Right atrium auricular region (tissue), 2 donors: Measurements from ENCODE around the gene HPS1. TPM values are rescaled to one million over a fixed set of nuclear protein-coding genes. Genes with fewer than 3 reads are reported as not detected.

Experiments
- DNase-seq: peaks from one replicate; pipeline ENCODE4 v3.0.0-alpha.2; 2019; ENCODE audit warnings: low spot score
- H3K27ac ChIP-seq, 2 donors: fragments of 200-600 bp; sonication (generic); 1 replicate in 1 of 2; 2 replicates in 1 of 2; pipeline ENCODE4 v1.5.1; 2016 to 2019
- H3K27me3 ChIP-seq, 2 donors: fragments of 200-600 bp; sonication (generic); one replicate each; pipeline versions ENCODE4 v1.5.1 to v1.6.0; 2017 to 2019
- H3K36me3 ChIP-seq: fragments of 200-600 bp; sonication (generic); one replicate; pipeline ENCODE4 v1.5.1; 2016
- H3K4me1 ChIP-seq, 2 donors: fragments of 200-600 bp; sonication (generic); one replicate each; pipeline versions ENCODE4 v1.5.1 to v1.6.0; 2017 to 2019
- H3K4me3 ChIP-seq, 2 donors: fragments of 200-600 bp; sonication (generic); 1 replicate in 1 of 2; 2 replicates in 1 of 2; pipeline ENCODE4 v1.5.1; 2017 to 2019; ENCODE audit warnings: mild to moderate bottlenecking in 1 of 2, moderate library complexity in 1 of 2
- H3K9me3 ChIP-seq, 2 donors: fragments of 200-600 bp; sonication (generic); one replicate each; pipeline ENCODE4 v1.5.1; 2019
- total RNA-seq, 2 donors: library from RNA; depleted of rRNA; stranded (reverse); fragments of >200 nt; gene quantifications; one replicate each; pipeline ENCODE4 v1.1.0, GENCODE V29; 2016
- TF ChIP-seq, protein P1 (sequence below), 2 donors: fragments of 200-600 bp; sonication (generic); IDR thresholded peaks; one replicate each; pipeline ENCODE4 v1.5.1; 2019; ENCODE audit warnings: antibody characterized with exemption in 2 of 2

Gene HPS1
- total RNA-seq, 2 donors from 2014 or later: 26.9 to 43.6 TPM

DNA sequence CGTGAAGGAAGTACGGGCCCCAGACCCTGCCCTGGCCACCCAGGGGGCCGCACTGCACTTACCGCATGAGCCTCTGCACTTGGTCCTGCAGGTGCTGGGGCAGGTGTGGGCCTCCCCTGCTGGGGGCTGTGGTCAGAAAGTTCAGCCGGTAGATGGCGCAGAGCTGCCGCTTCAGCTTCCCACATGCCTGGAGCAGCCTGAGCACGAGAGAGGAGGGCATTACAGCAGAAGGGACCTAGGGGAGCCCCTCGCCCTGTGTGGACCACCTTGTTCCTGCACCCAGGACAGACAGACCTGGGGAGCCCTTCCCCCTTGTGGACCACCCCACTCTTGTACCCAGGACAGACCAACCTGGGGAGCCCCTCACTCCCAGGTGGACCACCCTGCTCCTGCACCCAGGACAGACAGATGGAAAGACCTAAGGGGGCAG is 23.0 kb downstream of the HPS1 start:
- Histone ChIP-seq H3K27me3 (no peaks in the 10 kb centered on the region), H3K4me3 (no peak overlapping the region), H3K27ac (no peak overlapping the region), H3K36me3 (peaks cover 34% of the 10 kb centered on the region), H3K4me1 (no peaks in the 10 kb centered on the region), H3K9me3 (no peaks in the 10 kb centered on the region)
- no peak for DNase-seq
- TF ChIP-seq, protein P1, sequence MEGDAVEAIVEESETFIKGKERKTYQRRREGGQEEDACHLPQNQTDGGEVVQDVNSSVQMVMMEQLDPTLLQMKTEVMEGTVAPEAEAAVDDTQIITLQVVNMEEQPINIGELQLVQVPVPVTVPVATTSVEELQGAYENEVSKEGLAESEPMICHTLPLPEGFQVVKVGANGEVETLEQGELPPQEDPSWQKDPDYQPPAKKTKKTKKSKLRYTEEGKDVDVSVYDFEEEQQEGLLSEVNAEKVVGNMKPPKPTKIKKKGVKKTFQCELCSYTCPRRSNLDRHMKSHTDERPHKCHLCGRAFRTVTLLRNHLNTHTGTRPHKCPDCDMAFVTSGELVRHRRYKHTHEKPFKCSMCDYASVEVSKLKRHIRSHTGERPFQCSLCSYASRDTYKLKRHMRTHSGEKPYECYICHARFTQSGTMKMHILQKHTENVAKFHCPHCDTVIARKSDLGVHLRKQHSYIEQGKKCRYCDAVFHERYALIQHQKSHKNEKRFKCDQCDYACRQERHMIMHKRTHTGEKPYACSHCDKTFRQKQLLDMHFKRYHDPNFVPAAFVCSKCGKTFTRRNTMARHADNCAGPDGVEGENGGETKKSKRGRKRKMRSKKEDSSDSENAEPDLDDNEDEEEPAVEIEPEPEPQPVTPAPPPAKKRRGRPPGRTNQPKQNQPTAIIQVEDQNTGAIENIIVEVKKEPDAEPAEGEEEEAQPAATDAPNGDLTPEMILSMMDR (IDR thresholded peaks at IDR 0.05): peak in 1 of 2 donors; percentile 33

DNA sequence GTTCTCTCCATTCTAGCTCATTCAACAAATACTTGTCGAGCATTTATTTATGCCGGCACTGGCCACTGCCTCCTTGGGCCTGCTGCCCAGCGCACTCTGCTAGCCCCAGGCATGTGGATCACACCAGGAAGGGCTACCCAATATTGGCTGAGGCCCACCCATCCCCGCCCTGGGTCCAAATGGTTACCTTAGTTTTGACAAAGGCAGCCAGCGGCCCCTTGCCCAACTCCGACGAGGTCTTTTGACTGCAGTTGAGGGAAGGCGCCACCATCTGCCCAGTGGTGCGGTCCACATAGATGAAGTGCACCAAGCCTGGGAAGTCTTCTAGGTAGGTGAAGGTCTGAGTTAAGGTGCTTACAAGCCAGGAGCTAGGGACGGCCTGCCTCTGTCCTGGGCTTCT is 24.6 kb downstream of the HPS1 start:
- no peak for DNase-seq
- Histone ChIP-seq H3K4me1 (no peaks in the 10 kb centered on the region), H3K9me3 (no peaks in the 10 kb centered on the region), H3K4me3 (no peak overlapping the region), H3K36me3 (peaks cover 38% of the 10 kb centered on the region), H3K27me3 (no peaks in the 10 kb centered on the region), H3K27ac (no peak overlapping the region)
- TF ChIP-seq, protein P1 (IDR thresholded peaks at IDR 0.05): no peak

DNA sequence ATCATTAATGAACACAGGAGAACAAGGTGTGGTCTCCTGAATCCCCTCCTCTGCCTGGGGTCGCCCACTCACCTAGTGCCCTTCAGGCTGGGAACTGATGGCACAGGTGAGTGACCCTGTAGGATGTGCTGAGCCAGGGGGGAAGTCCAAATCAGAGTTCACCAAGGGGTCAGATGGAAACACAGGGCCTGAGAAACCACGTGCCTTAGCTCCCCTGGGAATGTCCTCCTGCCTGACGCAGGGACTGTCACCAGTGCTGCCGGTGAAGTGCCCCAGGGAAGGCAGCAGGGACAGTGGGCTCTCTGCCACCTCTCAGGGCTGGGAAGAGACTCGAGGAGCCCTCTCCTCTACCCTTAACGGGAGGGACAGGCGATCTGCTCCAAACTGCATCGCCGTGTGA is 25.9 kb downstream of the HPS1 start:
- H3K27ac ChIP-seq: no peak overlapping the region
- no peaks in the 10 kb centered on the region for H3K27me3 ChIP-seq
- peaks cover 39% of the 10 kb centered on the region for H3K36me3 ChIP-seq
- H3K4me3 ChIP-seq: no peak overlapping the region
- no peak for DNase-seq
- peaks cover 0 to under 1% of the 10 kb centered on the region in 2 donors for H3K4me1 ChIP-seq
- TF ChIP-seq, protein P1 (IDR thresholded peaks at IDR 0.05): no peak
- no peaks in the 10 kb centered on the region for H3K9me3 ChIP-seq

DNA sequence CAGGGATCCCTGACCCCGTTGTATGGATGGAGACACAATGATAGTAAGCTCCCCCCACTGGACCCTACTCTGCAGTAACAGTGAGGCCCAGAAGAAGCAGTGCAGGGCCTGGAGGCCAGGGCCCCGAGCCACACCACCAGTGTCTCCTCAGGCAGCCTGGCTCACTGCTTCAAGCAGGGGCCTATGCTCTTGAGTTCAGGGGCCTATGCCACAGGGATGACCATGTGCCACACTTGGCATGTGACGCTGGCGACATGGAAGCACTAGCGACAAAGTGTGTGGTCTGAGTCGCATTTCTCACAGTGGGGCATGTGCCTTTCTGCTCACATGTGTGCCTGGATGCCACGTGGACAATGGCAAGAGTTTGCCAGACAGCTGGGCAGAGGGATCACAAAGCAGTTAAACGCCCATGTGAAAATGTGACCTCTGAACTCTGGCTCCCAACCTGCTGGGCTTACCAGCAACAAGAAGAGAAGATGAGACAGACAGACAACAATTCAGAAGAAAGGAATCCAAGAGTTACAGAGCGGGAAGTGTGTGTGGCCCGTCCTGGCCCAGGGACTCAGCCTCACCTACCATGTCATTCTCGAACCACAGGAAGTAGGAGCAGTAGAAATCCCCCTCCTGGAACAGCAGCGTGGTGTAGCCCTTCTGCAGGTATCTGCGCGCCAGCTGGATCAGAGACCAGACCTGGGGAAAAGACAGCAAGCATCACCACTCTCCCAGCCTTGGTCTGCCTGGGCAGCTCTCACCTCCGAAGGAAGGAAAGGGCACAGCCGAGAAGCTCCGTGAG is 27.1 kb downstream of the HPS1 start:
- Histone ChIP-seq H3K4me1 (peaks cover 0 to 12% of the 10 kb centered on the region in 2 donors), H3K9me3 (no peaks in the 10 kb centered on the region), H3K4me3 (no peak overlapping the region), H3K27ac (no peak overlapping the region), H3K27me3 (no peaks in the 10 kb centered on the region), H3K36me3 (peaks cover 39% of the 10 kb centered on the region)
- TF ChIP-seq, protein P1 (IDR thresholded peaks at IDR 0.05): no peak
- DNase-seq: no peak

DNA sequence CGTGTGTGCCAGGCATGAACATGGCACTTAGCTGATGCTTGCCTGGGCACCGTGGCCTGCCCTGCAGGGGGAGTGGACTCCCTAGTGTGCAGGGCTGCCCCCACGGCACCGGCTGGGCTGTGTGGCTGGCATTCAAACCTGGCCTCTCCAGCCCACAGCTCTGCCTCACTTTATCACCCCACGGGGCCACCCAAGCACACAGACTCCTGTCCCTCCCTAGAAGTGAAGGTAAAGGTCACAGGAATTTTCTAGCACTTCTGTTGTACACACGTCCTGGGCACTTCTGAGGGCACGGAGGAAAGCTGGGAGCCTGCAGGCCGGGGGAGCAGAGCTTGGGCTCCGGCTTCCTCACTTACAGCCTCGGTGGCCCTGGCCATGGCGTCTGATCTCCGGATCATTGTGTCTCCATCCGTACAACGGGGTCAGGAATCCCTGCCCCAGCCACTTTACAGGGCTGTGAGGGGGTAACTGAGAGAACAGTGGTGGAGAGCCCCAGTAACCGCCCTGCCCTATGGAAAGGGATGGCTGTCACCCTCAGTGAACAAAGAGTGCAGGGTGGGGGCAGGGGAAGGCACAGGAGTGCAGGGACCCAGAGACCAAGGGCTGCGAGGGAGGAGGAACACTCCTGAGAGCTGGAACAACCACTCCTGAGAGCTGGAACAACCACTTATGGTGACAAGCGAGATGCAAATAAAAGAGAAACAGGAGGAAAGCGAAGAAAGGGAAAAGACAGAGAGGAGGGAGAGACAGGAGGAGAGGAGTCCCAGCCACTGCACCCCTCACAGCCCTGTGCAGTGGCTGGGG is 27.9 kb downstream of the HPS1 start:
- H3K36me3 ChIP-seq: peaks cover 39% of the 10 kb centered on the region
- no peaks in the 10 kb centered on the region for H3K27me3 ChIP-seq
- no peak overlapping the region for H3K4me3 ChIP-seq
- H3K9me3 ChIP-seq: no peaks in the 10 kb centered on the region
- peaks cover 0 to 20% of the 10 kb centered on the region in 2 donors for H3K4me1 ChIP-seq
- TF ChIP-seq, protein P1 (IDR thresholded peaks at IDR 0.05): no peak
- no peak for DNase-seq
- no peak overlapping the region for H3K27ac ChIP-seq
